Activated CD4-positive, alpha-beta T cell treated with anti-CD3 and anti-CD28 coated beads for 36 hours (primary cell): Measurements from ENCODE around the gene SPACA7. TPM values are rescaled to one million over a fixed set of nuclear protein-coding genes. Genes with fewer than 3 reads are reported as not detected.

Experiments
- ATAC-seq: fragments of 200-7000 bp; cut with Tn5 transposase; one replicate; pipeline ENCODE4 v1.10.0; 2021; ENCODE audit warnings: mild to moderate bottlenecking, moderate library complexity
- CTCF ChIA-PET: fragments of 350-600 bp; sonication (Branson Sonifier 250); formaldehyde crosslinking; loops from one replicate; lab custom pipeline; 2021; ENCODE audit warnings: antibody characterized with exemption; lab: Charles Lee
- POLR2A ChIA-PET: fragments of 350-600 bp; sonication (Branson Sonifier 250); formaldehyde crosslinking; loops from one replicate; lab custom pipeline; 2021; ENCODE audit warnings: antibody characterized with exemption, inconsistent platforms; lab: Charles Lee
- DNase-seq: peaks from one replicate; pipeline ENCODE4 v3.0.0-alpha.2; 2020
- H3K27ac Mint-ChIP-seq: one replicate; pipeline ENCODE4 v1.8.0; 2021; ENCODE audit warnings: mixed read lengths
- H3K27me3 Mint-ChIP-seq: one replicate; pipeline ENCODE4 v1.8.0; 2021; ENCODE audit warnings: mixed read lengths
- H3K36me3 Mint-ChIP-seq: one replicate; pipeline ENCODE4 v1.8.0; 2021; ENCODE audit warnings: low read depth, mixed read lengths
- H3K4me1 Mint-ChIP-seq: one replicate; pipeline ENCODE4 v1.8.0; 2021; ENCODE audit warnings: mixed read lengths
- H3K4me3 Mint-ChIP-seq: one replicate; pipeline ENCODE4 v1.8.0; 2021; ENCODE audit warnings: mild to moderate bottlenecking, moderate library complexity, mixed read lengths
- H3K9me3 Mint-ChIP-seq: one replicate; pipeline ENCODE4 v1.8.0; 2021; ENCODE audit warnings: low read depth, mixed read lengths
- intact Hi-C, 2 experiments: fragments of 100-400 bp; cut with DNase I in 1 of 2; cut with micrococcal nuclease in 1 of 2; formaldehyde crosslinking; loops; one replicate each; pipeline versions ENCODE4 v1.14.2 to v1.15.1; 2022 to 2024; cut with DNase I, micrococcal nuclease
- total RNA-seq, 2 experiments: library from RNA; stranded (reverse); gene quantifications; one replicate each; pipeline ENCODE4 v1.2.3, GENCODE V29; 2021

SPACA7 gene
- total RNA-seq, 2 experiments from 2014 or later = not detected

GRCh38 chr13:112444416-112445399, 68.6 kb downstream of the SPACA7 start:
- intact Hi-C loops = loop anchor here (1.0 to 10.0 kb wide), 3 partner anchors 162 to 970 kb away; no protein-coding TSS in a partner anchor
- no peak overlapping the region for H3K27ac Mint-ChIP-seq
- H3K27me3 Mint-ChIP-seq = peaks cover 24% of the 10 kb centered on the region
- H3K36me3 Mint-ChIP-seq = no peaks in the 10 kb centered on the region
- CTCF ChIA-PET = interaction anchor here (0.6 to 1.5 kb wide), 6 partner anchors 70 to 1431 kb away, joined by 3 to 4 read pairs (median 3); no protein-coding TSS in a partner anchor
- H3K4me1 Mint-ChIP-seq = peaks cover 3% of the 10 kb centered on the region
- H3K4me3 Mint-ChIP-seq = no peak overlapping the region
- H3K9me3 Mint-ChIP-seq = no peaks in the 10 kb centered on the region
- POLR2A ChIA-PET = no interaction called here
- ATAC-seq (no peak), DNase-seq (no peak)

GRCh38 chr13:112445411-112446271, 69.5 kb downstream of the SPACA7 start:
- intact Hi-C loops = loop anchor here in 1 of 2 experiments (10.0 kb wide), 1 partner anchor 971 kb away; no protein-coding TSS in a partner anchor
- Mint-ChIP-seq H3K4me1 (peaks cover 3% of the 10 kb centered on the region), H3K27ac (no peak overlapping the region), H3K36me3 (no peaks in the 10 kb centered on the region), H3K9me3 (no peaks in the 10 kb centered on the region), H3K4me3 (no peak overlapping the region), H3K27me3 (peaks cover 18% of the 10 kb centered on the region)
- CTCF ChIA-PET = interaction anchor here (0.7 kb wide), 1 partner anchor 335 kb away, joined by 3 read pairs; no protein-coding TSS in a partner anchor
- POLR2A ChIA-PET = no interaction called here
- ATAC-seq (no peak), DNase-seq (no peak)

DNA sequence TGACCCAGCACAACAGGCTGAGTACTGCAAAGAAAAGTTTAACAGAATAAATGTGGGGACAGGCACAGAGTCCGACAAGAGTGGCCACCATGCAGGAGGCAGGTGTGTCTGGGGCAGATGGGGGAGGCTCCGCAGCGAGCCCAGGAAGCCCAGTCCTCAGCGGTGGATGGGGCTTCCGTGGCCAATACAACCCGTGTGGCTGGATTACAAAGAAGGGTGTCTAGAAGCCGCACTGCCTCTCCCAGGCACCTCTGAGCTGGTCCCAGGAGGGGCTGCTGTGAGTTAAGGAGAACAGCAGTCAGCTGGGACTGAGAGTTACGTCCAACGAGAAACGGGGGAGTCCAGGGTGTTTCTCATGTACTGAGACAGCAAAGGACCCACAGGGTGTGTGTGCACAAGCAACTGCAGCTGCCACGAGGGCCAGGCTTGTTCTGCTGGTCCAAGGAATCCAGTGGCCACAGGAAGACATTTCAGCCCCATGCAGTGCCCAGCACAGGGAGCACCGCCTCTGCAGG, 70.2 kb downstream of the SPACA7 start:
- H3K36me3 Mint-ChIP-seq = no peaks in the 10 kb centered on the region
- ChIA-PET POLR2A (no interaction called here), CTCF (interaction anchor here (0.6 kb wide), 1 partner anchor 30 kb away, joined by 3 read pairs; no protein-coding TSS in a partner anchor)
- no peaks in the 10 kb centered on the region for H3K9me3 Mint-ChIP-seq
- no peak for ATAC-seq
- H3K4me3 Mint-ChIP-seq = no peak overlapping the region
- peaks cover 3% of the 10 kb centered on the region for H3K4me1 Mint-ChIP-seq
- H3K27me3 Mint-ChIP-seq = peaks cover 18% of the 10 kb centered on the region
- no peak overlapping the region for H3K27ac Mint-ChIP-seq
- no peak for DNase-seq
- intact Hi-C loops = loop anchor here in 1 of 2 experiments (10.0 kb wide), 1 partner anchor 972 kb away; no protein-coding TSS in a partner anchor

DNA sequence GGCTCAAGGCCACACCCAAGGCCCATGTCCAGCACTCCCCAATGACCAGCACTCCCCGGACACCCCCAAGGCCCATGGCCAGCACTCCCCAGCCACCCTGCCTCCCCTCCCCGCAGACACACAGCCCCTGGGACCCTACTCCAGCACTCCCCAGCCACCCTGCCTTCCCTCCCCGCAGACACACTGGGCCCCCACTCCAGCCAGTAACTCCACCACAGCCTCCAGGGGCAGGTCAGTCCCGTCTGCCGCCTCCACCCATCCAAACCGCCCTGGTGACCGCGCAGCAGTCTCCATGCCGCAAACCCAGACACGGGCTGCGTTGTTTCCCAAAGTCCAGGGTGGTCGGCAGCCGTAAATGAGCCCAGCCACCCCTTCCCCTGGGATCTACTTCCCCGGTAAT, 70.7 kb downstream of the SPACA7 start:
- DNase-seq (no peak), ATAC-seq (no peak)
- ChIA-PET CTCF (interaction anchor here (0.6 to 0.7 kb wide), 2 partner anchors 31 to 651 kb away, joined by 3 read pairs; no protein-coding TSS in a partner anchor), POLR2A (no interaction called here)
- H3K4me1 Mint-ChIP-seq = peaks cover 3% of the 10 kb centered on the region
- no peaks in the 10 kb centered on the region for H3K9me3 Mint-ChIP-seq
- no peaks in the 10 kb centered on the region for H3K36me3 Mint-ChIP-seq
- no peak overlapping the region for H3K27ac Mint-ChIP-seq
- intact Hi-C loops = loop anchor here in 1 of 2 experiments (10.0 kb wide), 1 partner anchor 972 kb away; no protein-coding TSS in a partner anchor
- no peak overlapping the region for H3K4me3 Mint-ChIP-seq
- H3K27me3 Mint-ChIP-seq = peaks cover 18% of the 10 kb centered on the region

GRCh38 chr13:112447306-112447705, 71.2 kb downstream of the SPACA7 start:
- no peaks in the 10 kb centered on the region for H3K9me3 Mint-ChIP-seq
- no peak for ATAC-seq
- peaks cover 3% of the 10 kb centered on the region for H3K4me1 Mint-ChIP-seq
- H3K4me3 Mint-ChIP-seq = no peak overlapping the region
- H3K36me3 Mint-ChIP-seq = no peaks in the 10 kb centered on the region
- CTCF ChIA-PET = interaction anchor here (0.7 kb wide), 1 partner anchor 651 kb away, joined by 3 read pairs; no protein-coding TSS in a partner anchor
- intact Hi-C loops = loop anchor here in 1 of 2 experiments (10.0 kb wide), 1 partner anchor 973 kb away; no protein-coding TSS in a partner anchor
- POLR2A ChIA-PET = no interaction called here
- H3K27me3 Mint-ChIP-seq = peaks cover 16% of the 10 kb centered on the region
- DNase-seq = no peak
- H3K27ac Mint-ChIP-seq = no peak overlapping the region

GRCh38 chr13:112447761-112448603, 71.8 kb downstream of the SPACA7 start:
- intact Hi-C loops = loop anchor here in 1 of 2 experiments (10.0 kb wide), 1 partner anchor 973 kb away; no protein-coding TSS in a partner anchor
- CTCF ChIA-PET = interaction anchor here (0.7 kb wide), 1 partner anchor 650 kb away, joined by 3 read pairs; no protein-coding TSS in a partner anchor
- peaks cover 15% of the 10 kb centered on the region for H3K27me3 Mint-ChIP-seq
- no peak for DNase-seq
- POLR2A ChIA-PET = no interaction called here
- peaks cover 3% of the 10 kb centered on the region for H3K4me1 Mint-ChIP-seq
- H3K4me3 Mint-ChIP-seq = no peak overlapping the region
- no peak for ATAC-seq
- H3K9me3 Mint-ChIP-seq = no peaks in the 10 kb centered on the region
- no peak overlapping the region for H3K27ac Mint-ChIP-seq
- no peaks in the 10 kb centered on the region for H3K36me3 Mint-ChIP-seq

- no peaks in the 10 kb centered on the region for H3K9me3 Mint-ChIP-seq
- ChIA-PET CTCF (interaction anchor here (0.6 kb wide), 1 partner anchor 140 kb away, joined by 3 read pairs; no protein-coding TSS in a partner anchor), POLR2A (no interaction called here)
- ATAC-seq = no peak
- H3K4me3 Mint-ChIP-seq = no peak overlapping the region
- intact Hi-C loops = loop anchor here in 1 of 2 experiments (10.0 kb wide), 1 partner anchor 974 kb away; no protein-coding TSS in a partner anchor
- peaks cover 7% of the 10 kb centered on the region for H3K27me3 Mint-ChIP-seq
- DNase-seq = no peak
- H3K27ac Mint-ChIP-seq = no peak overlapping the region
- H3K36me3 Mint-ChIP-seq = no peaks in the 10 kb centered on the region
- H3K4me1 Mint-ChIP-seq = no peaks in the 10 kb centered on the region
These were observed 72.7 kb downstream of the SPACA7 start for GRCh38 chr13:112448621-112449544.

GRCh38 chr13:112449545-112449930, 73.4 kb downstream of the SPACA7 start:
- no peak overlapping the region for H3K27ac Mint-ChIP-seq
- no peaks in the 10 kb centered on the region for H3K36me3 Mint-ChIP-seq
- DNase-seq (no peak), ATAC-seq (no peak)
- H3K4me3 Mint-ChIP-seq = no peak overlapping the region
- intact Hi-C loops = loop anchor here in 1 of 2 experiments (10.0 kb wide), 1 partner anchor 975 kb away; no protein-coding TSS in a partner anchor
- H3K27me3 Mint-ChIP-seq = peaks cover 4% of the 10 kb centered on the region
- CTCF ChIA-PET = interaction anchor here (0.6 kb wide), 1 partner anchor 139 kb away, joined by 3 read pairs; no protein-coding TSS in a partner anchor
- no peaks in the 10 kb centered on the region for H3K4me1 Mint-ChIP-seq
- POLR2A ChIA-PET = no interaction called here
- H3K9me3 Mint-ChIP-seq = no peaks in the 10 kb centered on the region

DNA sequence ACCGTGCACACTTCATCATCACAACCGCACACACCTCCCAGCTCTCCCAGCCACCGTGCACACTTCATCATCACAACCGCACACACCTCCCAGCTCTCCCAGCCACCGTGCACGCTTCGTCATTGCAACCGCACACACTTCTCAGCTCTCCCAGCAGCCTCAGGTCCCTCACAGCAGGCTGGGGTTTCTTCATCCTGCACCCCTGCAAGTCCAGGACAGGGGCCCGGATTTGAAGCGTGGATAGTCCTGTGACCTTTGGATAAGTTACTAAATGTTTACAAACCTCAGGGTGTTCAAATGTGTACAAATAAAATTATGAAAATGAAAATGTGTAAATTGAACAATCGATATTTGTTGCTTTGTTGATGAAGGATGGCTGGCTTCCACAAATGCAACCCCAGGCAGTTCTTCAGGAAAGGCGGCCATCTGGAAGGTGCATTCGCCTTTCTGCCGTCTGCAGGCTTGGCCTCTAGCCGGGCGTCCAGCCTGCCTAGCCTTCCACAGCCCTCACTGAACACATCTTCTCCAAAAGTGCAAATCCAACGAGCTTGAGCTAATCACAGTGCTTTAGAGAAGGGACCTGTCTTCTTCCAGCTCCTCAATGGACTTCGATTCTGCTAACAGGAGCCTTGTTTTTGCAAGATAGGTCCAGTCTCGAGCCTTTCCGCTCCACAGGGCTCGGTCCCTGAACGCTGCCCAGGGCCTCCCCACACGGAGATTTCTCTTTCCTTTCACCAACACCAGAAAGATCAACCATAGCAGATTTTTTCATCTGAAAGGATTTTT, 74.2 kb downstream of the SPACA7 start:
- Mint-ChIP-seq H3K4me3 (no peak overlapping the region), H3K36me3 (no peaks in the 10 kb centered on the region), H3K27ac (no peak overlapping the region), H3K27me3 (peaks cover 4% of the 10 kb centered on the region), H3K4me1 (no peaks in the 10 kb centered on the region), H3K9me3 (no peaks in the 10 kb centered on the region)
- POLR2A ChIA-PET = no interaction called here
- no peak for ATAC-seq
- DNase-seq = no peak
- intact Hi-C loops = no loop called here
- CTCF ChIA-PET = no interaction called here
